Right hindlimb (tissue), 1 donor: ENCODE results near the gene SETD3.

Source experiments
- DNase-seq: peaks from one replicate; pipeline ENCODE4 v3.0.0-alpha.2; 2018

SETD3 gene

DNA sequence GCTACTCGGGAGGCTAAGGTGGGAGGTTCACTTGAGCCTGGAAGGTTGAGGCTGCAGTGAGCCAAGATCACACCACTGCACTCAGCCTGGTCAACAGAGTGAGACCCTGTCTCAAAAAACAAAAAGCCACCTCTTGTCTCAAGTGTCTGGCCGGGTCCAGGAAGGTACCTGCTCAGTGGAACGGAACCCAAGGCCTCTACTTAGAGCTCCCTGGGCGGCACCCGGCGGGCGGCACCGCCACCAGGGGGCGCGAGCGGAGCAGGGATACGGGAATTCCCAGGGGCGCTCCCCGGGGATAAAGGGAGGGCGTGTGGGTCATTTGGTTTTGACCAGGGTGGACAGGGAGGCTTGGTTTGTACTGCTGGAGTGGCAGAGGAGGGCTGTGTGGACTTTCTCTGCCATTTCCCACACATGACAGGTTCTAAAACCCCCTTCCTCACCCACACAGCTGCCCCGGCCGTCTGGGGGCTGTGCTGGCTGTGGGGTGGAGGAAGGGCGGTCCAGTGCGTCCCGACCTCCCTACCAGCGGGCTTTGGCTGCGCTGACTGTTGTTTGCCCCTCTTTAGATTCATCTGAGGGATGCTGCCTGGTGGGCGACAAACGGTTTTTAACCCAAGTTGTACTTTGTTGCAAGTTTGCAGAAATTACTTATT, 91.4 kb downstream of the SETD3 start:
- DNase-seq: no peak

DNA sequence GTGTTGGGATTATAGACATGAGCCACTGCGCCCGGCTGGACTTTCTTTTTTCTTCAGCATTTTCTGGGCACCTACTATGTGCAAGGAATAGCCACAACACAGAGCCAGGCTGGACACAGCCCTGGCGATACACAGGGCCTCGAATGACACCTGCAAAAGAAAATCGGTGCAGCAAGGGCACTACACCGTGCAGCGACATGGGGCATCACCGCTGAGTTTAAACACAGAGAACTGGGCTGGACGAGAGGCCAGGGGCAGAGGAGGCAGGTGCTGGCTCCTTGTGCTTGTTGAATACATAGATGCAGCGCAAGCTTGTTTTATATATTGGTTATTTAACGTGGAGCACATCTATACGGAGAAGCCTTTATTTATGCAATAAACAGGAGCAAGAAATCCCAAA, 92.4 kb downstream of the SETD3 start:
- no peak for DNase-seq

GRCh38 chr14:99387880-99388279, 92.8 kb downstream of the SETD3 start:
- DNase-seq: no peak

DNA sequence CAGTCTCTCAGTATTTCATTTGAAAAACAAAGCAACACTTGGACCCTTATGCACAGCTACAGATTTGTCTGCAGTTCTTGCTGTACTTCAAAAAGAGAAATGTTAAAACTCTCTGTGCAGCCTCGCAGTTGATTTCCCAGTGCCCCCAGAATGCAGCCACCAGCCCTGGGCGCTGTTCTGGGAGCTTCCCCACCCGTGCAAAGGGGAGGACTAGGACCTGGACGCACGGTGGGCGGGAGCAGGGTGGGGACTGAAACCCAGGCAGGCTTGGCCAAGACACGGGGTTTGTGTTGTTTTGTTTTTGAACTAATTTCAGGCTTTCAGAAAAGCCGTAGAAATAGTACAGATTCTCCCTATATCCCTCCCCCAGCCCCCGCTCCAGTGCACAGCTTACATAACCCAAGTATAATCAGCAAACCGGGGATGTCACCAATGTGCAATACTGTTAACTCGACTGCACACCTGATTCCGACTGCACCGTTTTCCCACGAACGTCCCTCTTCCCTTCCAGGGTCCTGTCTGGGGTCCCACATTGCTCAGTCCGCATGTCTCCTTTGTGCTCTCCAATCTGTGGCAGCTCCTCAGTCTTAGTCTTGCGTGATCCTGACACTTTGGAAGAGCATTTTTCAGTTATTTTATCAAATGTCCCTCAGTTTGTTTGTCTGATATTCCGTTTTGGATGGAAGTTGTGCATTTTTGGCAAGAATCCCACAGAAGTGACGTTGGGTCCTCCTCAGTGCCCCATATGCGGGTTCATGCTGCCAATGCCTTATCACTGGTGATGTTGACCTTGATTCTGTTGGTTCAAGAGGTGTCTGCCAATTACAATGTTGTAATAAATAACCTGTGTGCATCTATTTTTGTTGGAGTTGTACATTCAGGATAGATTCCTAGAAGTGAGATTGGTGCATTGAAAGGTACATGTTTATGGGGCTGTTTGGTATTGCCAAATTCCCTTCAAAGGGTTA, 95.9 kb downstream of the SETD3 start:
- DNase-seq: no peak

DNA sequence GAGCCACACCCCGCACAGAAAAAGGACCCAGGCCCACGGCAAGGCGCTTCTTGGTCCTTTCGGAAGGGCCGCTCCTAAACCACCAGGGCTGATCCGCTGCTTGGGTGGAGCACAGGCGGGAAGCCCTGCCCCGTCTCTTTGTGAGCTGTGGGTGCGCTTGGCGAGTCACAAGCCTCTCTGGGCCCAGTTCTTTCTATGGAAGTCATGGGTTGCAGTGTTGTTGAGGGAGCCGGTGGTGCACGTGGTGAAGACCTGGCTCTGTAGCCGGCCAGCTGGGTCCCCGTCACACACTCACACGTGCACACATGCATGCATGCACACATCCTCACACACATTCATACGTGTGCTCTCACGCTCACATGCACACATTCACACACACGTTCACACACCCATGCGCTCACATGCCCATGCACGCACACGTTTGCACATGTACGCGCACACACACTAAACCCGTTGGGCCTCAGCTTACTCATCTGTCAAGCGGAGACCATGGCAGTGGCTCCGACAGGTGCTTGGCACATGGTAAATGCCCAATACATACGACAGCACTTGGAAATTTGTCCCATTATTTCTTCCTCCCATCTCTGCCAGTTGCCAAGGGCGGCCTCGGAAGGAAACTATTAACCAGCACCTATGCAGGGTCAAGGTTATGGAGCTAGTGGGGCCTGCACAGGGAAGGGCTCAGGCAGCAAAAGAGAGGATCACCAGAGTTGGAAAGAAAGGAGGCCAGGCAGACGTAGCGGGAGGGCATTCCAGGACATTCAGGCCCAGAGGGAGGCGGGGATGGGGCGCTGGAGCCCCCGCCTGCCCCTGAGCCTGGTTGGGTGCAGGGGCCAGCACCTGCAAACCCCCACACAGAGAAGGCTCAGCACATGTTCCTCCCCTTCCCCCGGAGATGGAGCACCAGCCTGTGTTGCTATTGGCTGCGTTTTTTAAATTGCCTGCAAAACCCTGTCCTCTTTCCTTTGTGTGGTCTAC, 96.9 kb downstream of the SETD3 start:
- no peak for DNase-seq

DNA sequence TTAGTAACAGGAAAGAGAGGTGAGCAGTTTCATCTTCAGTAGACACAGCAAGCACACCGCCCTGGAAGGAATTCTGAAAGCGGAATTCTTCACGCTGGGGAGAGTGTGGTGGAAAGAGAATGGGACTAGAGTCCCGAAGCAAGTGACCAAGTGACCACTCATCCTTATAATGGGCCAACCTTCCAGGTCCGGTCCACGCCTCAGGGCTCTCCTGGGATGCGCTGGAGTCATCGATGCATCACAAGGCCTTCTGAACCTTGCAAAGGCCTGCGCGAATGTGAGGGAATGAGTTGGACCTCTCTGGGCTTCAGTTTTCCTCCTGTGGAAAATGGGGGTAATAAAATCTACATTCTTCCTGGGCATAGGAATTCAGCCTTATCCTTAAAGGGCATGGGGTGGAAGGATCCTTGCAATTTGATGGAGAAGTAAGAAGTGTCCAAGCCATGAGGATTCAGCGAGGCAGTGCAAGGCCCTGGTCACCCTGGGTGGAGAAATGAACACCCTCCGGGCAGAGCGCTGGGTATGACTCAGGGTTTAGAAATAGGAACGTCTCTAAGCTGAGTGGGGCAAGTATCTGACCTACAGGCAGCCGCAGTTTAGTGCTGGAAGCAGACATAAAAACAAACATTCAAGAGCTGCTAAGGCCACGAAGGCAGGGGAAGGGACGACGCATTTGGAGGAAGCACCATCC, 97.7 kb downstream of the SETD3 start:
- DNase-seq: no peak

DNA sequence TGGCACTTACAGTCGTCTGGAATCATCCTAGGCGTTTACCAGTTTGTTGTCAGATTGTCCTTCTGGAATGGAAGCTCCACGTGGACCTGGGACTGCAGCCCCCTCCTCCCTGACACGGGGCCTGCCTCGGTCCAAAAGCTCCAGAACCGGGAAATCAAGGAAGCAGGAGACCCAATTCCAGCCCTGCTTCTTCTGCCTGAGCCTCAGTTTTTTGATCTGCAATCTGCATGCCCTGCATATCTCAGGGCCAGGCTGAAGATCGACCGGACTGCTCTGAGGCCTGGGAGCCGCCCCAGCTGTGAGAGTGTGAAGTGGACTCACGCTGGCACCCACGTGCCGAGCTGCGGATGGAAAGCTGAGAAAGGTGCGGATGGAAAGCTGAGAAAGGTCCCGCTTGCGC, 98.6 kb downstream of the SETD3 start:
- no peak for DNase-seq

- DNase-seq: no peak
Measured at GRCh38 chr14:99381688-99382060, 99.0 kb downstream of the SETD3 start.

DNA sequence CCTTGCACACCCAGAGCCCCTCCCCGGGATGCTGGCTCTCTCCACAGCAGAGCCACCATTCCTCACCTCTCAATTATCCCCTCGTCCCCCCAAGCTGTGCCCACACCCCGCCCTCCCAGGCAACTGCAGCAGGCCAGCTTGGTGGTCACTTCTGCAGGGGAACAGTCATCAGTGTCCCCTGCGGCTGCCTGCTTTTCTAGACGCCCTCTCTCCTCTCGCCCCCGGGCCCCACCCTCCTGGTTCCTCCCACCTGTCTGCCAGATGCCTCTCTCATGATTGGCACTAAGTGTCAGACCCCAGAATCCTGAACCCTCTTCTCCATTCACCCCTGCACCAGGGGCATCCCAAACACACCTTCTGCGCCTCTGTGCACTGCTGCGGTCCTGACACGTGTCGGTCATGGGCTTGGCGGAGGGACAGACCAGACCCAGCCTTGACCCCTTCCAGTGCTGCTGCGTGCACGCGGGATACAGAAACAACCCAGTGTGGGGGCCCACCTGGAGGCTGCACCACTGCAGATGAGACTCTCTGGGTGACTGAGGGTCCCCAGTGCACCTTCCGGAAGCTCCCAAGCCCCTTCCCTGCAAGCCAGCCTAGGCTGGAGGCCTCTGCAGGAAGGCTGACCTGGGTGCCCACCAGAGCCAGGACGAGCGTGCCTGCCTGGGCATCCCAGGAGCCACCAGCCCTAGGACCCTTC, 99.5 kb downstream of the SETD3 start:
- DNase-seq: no peak

DNA sequence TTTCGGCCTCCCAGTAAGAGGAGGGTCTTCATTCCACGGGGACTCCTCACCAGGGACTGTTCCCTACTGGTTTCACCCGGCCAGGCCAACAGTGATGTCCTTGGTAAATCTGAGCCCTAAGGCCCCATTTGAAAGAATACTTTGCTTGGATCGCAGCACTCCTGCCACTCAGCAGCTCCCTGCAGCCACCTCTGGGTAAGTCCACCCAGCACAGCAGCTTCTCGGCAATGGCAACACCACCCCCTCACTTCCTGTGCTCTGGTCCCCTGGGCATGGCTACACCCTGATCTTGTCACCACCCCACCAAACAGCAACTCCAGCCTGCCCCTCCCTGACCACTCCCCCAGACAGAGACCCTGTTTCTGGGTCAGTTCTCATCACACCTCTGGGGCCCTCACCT, 100.3 kb downstream of the SETD3 start:
- no peak for DNase-seq

DNA sequence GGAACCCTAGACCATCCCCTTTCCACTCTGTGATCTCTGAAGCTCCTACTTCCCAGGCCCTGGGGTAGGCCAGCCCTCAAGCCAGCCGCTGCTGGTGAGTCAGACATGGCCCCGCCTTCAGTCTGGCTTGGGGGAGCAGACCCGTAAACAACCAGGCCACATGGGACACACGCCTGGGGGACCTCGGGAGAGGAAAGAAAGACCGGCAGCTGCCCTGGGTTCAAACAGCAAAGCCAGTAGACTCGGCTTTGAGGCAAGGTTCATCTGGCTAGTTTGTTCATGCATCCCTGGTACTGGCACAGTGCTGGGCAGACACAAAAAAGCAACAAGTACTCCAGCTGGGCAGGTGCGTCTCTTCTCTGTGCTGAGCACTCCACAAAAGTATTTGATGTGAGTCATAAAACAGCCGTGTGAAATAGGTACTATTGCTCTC, 101.9 kb downstream of the SETD3 start:
- no peak for DNase-seq

DNA sequence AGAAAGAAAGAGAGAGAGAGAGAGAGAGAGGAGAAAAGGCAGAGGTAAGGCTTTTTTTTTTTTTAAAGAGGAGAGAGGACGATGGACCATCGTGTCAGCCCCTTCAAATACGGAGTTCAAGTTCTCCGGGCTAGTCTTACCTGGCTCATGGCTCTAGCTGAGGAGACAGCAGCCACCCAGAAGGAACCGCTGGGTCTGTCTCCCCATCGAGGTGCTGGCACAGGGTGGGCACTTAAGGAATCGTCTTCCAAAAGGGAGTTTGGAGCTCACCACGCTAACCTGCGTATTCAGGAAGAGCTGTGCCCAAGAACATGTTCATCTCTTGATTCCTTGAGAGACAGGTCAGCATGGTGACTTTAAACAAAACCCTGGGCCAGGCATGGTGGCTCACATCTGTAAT, 102.7 kb downstream of the SETD3 start:
- DNase-seq: no peak

DNA sequence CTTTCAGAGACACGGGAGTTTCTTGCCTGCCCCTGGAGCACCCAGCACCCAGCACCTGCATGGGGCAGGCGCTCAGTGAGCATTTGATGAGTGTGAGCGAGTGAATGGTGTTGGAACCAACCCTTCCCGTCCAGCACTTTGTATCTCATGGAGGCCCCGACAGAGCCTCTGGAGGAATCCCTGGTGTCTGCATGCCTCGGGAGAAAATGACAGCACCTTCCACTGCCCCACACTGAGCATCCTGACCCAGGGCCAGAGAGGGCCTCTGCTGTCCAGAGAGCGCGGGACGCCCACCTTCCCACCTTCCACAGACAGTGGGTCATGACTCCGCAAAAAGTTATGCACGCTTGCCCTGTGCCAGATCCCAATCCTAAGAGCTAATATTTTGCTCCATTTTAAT, 105.7 kb downstream of the SETD3 start:
- no peak for DNase-seq

- no peak for DNase-seq
Measured at GRCh38 chr14:99363616-99364290, 116.9 kb downstream of the SETD3 start.

DNA sequence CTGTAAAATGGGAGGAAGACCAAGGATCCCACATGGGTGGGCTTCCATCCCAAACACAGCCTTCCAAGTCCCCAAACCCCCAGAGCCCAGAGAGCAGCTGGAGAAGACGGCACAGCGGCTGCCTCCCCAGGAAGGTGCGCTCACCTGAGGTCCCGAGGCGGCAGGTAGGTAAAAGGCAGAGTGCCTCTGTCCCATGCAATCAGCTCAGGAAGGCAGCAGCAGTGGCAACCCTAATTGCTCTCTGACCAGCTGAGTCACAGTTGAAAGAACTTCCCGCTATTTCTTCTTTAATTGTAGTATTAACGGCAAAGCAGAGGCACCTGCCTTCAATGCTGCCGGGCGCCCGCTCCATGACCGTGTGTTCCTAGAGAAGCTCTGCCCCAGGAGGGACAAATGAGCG, 117.6 kb downstream of the SETD3 start:
- no peak for DNase-seq

DNA sequence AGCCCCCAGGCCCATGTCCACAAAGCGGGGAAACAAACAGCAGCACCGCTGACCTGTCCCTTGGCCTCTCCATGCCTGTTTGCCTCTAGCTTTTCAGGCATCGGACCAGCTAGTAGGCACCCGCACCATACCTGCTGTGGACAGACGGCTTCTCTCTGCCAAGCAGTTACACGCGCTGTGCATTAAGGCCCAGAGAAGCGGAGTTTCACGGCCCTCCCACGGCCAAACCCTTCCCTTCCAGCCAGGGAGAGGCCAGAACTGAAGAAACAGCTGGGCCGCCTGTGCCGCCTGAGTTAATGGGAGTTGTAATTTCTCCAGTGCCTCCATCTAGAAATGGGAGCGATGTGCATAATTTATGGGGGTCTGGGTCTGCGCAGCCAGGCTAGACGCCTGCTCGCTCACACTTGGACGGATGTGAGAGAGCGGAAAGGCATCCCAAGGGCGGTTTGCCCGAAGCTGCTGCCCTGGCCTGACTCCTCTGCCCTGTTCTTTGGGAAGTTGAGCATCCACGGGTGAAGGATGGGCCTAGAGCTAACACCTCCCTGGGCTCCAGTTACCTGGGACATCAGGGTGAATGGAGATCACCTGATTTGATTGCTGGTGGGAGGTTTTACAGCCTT, 119.0 kb downstream of the SETD3 start:
- DNase-seq: no peak

- DNase-seq: no peak
Measured at GRCh38 chr14:99360774-99361595, 119.7 kb downstream of the SETD3 start.

DNA sequence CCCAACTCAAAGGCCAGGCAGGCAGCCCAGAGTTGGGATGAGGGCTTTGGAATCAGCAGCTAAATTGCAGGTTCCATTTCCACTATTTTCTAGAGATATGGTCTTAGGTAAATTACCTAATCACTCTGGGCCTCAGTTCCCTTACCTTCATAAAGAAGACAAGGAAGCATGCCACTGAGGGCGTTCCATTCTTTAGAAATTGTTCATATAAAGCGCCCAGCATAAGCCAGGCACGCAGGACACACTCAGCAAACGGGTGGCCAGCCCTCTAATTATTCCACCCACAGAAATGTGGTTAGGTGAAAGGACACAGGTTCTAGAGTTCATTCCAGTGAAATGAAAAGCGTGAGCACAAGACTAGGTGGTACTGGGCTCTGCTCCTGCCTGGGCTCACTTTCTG, 120.8 kb downstream of the SETD3 start:
- no peak for DNase-seq

- DNase-seq: no peak
Measured at GRCh38 chr14:99357916-99358390, 122.7 kb downstream of the SETD3 start.
